ENCODE measurements around the gene MYCBPAP. TPM values are rescaled to one million over a fixed set of nuclear protein-coding genes. Genes with fewer than 3 reads are reported as not detected.
A peak's percentile ranks its signal among the peaks of the same experiment; 100 is the strongest.

Gene MYCBPAP, protein sequence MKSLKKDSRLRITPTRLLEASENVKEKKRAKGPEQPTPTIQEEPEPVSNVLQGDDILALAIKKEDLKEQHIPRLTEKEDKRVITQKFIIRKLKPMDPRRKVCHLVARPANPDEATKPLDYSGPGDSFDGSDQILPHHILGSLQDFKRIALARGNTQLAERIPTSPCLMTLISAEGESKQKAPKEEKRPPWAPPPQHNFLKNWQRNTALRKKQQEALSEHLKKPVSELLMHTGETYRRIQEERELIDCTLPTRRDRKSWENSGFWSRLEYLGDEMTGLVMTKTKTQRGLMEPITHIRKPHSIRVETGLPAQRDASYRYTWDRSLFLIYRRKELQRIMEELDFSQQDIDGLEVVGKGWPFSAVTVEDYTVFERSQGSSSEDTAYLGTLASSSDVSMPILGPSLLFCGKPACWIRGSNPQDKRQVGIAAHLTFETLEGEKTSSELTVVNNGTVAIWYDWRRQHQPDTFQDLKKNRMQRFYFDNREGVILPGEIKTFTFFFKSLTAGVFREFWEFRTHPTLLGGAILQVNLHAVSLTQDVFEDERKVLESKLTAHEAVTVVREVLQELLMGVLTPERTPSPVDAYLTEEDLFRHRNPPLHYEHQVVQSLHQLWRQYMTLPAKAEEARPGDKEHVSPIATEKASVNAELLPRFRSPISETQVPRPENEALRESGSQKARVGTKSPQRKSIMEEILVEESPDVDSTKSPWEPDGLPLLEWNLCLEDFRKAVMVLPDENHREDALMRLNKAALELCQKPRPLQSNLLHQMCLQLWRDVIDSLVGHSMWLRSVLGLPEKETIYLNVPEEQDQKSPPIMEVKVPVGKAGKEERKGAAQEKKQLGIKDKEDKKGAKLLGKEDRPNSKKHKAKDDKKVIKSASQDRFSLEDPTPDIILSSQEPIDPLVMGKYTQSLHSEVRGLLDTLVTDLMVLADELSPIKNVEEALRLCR
- under 1 TPM in 1 of 3 donors, not detected in 2; 1.00 TPM for polyA plus RNA-seq

DNA sequence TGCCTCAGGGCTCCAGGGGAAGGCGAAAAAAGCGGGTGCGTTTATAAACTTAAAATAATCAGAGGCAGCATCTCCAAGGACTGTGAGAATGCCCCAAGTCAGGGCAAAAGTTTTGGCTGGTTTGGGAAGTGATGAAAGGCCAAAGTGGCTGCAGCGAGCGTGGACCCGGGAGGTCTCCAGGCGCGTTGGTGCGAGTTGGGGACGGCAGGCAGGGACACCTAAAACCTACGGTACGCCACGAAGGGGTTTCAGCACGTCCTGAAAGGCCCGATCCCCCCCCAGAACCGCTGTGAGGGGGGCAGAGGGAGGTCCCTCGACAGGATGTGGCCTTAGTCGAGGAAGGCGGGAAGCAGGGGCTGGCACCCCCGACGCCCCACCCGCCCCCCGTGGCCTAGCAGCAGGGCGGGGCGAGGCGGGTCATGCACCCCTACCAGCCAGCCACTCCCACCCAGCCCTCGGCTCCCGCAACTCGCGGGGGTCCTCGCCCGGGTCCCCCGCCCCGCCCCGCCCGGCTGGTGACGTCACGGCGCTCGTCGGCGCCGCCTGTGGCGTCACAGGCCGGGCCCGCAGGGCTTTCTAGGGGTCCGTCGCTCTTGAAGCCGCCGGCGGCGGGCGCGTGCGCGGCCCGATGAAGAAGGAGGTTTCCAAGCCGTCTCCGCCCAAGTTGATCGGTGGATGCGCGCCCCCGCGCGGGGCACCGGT lies at the start of gene MYCBPAP:
MYCBPAP (plus strand) TSS at position 569 of the 702 bp plus-strand sequence. CDS start 236 bp downstream, outside the sequence.
- H3K4me1 Mint-ChIP-seq, result peaks cover 19 to 21% of the 10 kb centered on the region in 2 donors

DNA sequence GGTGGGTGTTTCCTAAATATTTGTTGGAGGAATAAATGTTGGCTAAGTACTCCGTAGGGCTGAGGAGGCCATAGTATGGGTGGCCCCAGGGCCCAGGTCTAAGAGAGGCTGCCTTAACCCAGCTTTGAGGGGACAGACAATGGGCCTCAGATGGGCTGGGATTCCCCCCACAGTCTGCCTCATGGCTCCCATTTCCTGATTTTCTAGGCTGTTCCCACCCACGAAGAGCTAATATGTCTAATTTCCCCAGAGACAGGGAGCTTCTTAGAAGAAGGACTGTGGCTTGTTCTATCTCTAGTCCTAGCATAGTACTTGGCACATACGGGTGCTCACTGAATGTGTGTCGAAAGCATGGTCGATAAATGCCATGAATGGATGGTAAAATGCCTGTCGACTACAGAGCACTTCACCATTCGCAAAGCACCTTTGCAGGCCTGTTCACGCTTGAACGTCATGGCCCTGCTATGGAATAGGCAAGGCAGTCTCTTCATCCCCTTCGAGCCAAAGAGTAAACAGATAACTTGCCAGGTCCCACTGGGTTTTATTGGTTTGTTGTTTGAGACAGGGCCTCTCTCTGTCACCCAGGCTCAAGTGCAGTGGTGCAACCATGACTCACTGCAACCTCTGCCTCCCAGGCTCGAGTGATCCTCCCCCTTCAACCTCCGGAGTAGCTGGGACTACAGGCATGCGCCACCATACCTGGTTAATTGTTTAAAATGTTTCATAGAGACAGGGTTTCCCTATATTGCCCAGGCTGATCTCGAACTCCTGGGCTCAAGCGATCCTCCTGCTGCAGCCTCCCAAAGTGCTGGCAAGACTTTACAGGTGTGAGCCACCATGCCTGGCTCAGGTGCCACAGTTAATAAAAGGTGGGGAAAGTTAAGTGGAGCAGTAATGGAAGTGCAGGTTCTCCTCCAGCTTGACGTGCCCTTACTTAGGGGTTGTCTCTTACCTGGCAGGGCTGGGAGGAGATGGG lies 49.2 kb upstream of the MYCBPAP start:
- Mint-ChIP-seq H3K36me3 (peaks cover 0 to 4% (median 0%) of the 10 kb centered on the region in 3 donors), H3K4me3 (no peak overlapping the region), H3K27ac (no peak overlapping the region), H3K27me3 (ENCODE audit: low read depth in 3 of 3) (peaks cover 0 to 7% (median 0%) of the 10 kb centered on the region in 3 donors), H3K9me3 (no peaks in the 10 kb centered on the region), H3K4me1 (no peaks in the 10 kb centered on the region)
- DNase-seq, result no peak

More for the DNA sequence above, at the start of gene MYCBPAP:
- peak within 1 kb of the TSS; percentile 81 to 94 (median 90) for H3K4me3 Mint-ChIP-seq
- DNase-seq, result peak; percentile 81 to 89 (median 82)
- peaks cover 0 to 2% (median 2%) of the 10 kb centered on the region in 3 donors for H3K27me3 Mint-ChIP-seq (ENCODE audit: low read depth in 3 of 3)
- no peaks in the 10 kb centered on the region for H3K9me3 Mint-ChIP-seq
- H3K27ac Mint-ChIP-seq, result peak within 1 kb of the TSS; percentile 89 to 97 (median 96)
- H3K36me3 Mint-ChIP-seq, result no peaks in the 10 kb centered on the region

DNA sequence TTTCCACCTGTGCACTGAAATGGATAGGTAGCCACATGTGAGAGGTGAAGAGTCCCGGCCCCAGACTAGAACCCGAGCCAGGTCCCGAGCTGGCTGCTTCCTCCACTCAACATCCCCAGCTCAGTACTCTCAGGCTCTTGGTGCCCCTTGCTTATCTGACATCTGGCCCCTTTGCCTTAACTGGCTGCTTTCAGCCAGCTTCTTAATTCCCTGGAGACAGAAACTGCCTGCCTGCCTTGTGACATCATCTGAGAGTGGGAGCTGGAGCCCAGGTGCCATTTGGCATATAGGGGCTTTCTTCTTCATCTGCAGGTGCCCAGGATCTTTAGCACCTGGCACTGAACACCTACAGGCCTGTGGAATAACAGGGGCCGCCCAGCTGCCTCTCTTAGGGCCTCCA lies 48.5 kb upstream of the MYCBPAP start:
- Mint-ChIP-seq H3K4me1 (no peaks in the 10 kb centered on the region), H3K4me3 (no peak overlapping the region), H3K9me3 (no peaks in the 10 kb centered on the region), H3K27me3 (ENCODE audit: low read depth in 3 of 3) (peaks cover 0 to 6% (median 0%) of the 10 kb centered on the region in 3 donors), H3K27ac (no peak overlapping the region), H3K36me3 (peaks cover 0 to 4% (median 0%) of the 10 kb centered on the region in 3 donors)
- DNase-seq, result no peak

DNA sequence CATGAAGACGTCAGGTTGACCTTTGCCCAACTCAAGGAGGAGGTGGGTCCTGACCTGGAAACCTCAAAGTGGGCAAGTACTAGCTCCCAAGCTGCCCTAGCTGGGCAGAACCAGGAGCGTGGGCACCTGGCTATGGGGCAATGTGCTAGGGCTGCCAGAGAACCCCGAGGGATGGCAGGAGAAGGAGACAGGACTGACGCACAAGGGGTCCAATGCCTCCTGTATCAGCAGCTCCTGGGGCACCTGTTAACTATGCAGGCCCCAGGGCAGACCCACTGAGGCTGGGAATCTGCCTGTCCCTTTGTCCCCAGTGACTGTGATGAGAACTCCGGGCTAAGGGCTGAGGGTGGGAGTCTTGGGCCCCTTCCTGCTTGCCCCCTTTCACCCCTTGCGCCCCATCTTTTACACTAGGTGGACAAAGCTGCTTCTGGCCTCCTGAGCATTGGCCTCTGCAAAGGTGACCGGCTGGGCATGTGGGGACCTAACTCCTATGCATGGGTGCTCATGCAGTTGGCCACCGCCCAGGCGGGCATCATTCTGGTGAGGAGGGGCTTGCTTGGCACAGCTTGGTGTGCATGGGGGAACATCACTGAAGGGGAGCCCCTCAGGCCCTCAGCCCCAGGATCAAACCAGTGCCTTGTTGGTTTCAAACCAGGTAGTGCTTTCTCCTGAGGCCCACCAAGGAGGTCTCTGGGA lies 47.3 kb upstream of the MYCBPAP start:
- Mint-ChIP-seq H3K36me3 (peaks cover 0 to under 1% (median 0%) of the 10 kb centered on the region in 3 donors), H3K27ac (no peak overlapping the region), H3K27me3 (ENCODE audit: low read depth in 3 of 3) (peaks cover 0 to 6% (median 0%) of the 10 kb centered on the region in 3 donors), H3K4me3 (no peak overlapping the region), H3K9me3 (no peaks in the 10 kb centered on the region), H3K4me1 (no peaks in the 10 kb centered on the region)
- no peak for DNase-seq

DNA sequence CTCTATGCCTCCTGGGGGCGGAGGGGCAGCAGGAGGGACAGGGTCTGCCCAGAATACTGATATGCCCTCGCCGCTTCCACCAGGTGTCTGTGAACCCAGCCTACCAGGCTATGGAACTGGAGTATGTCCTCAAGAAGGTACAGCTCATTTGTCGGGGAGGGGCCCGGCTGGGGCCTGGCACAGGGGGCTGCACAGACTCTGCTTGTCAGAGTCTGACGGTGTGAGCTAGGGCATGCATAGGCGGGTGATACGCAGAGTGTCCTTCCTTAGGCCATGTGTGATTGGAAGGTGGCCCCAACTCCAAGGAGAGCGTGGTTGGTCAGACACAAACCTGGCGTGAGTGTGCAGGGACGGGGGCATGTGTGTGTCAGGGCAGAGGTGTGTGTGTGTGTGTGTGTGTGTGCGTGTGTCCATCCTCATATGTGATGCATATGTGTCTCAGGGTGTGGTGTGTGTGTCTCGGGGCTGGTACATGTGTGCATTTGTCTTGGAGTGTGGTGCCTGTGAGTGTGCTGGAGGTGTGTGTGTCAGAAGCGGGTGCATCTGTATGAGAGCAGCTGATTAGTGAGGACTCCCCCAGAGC lies 46.6 kb upstream of the MYCBPAP start:
- Mint-ChIP-seq H3K27me3 (ENCODE audit: low read depth in 3 of 3) (peaks cover 0 to 9% (median 0%) of the 10 kb centered on the region in 3 donors), H3K4me3 (no peak overlapping the region), H3K9me3 (no peaks in the 10 kb centered on the region), H3K36me3 (no peaks in the 10 kb centered on the region), H3K27ac (peak overlapping the region in 1 of 6 donors; percentile 43), H3K4me1 (no peaks in the 10 kb centered on the region)
- DNase-seq, result no peak

DNA sequence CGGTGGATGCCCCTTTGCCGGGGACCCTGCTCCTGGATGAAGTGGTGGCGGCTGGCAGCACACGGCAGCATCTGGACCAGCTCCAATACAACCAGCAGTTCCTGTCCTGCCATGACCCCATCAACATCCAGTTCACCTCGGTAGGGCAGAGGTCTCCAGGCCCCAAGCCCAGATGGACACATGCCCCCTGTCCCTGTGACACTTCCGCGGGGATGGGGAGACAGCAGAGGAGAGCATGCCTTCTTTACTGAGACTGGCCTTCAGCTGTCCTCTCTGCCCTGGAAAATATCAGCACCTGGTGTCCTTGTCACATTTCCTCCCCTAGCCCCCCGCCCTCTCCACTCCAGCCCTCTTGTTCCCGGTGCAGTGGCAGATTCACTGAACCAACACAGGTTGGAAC lies 45.8 kb upstream of the MYCBPAP start:
- peaks cover 0 to 9% (median 0%) of the 10 kb centered on the region in 3 donors for H3K27me3 Mint-ChIP-seq (ENCODE audit: low read depth in 3 of 3)

DNA sequence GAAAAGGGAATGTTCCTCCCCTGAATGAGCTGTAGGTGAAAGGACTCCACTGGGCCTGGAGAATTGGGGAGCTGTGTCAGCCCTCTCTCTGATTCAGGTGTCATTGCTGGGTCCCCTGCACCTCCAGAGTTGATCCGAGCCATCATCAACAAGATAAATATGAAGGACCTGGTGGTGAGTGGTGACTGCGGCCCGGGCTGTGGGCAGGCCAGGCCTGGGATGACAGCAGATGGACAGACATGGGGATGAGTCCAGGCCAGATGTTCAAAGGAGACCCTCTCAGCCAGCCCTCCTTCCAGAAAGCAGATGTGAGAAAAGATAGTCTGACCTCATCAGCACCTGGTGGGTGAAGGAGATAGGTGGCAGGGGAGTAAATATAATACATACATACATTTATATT lies 44.1 kb upstream of the MYCBPAP start:
- Mint-ChIP-seq H3K4me3 (no peak overlapping the region), H3K27ac (no peak overlapping the region), H3K9me3 (peaks cover 0 to 2% (median 0%) of the 10 kb centered on the region in 6 donors), H3K4me1 (peaks cover 6 to 12% of the 10 kb centered on the region in 2 donors), H3K36me3 (no peaks in the 10 kb centered on the region), H3K27me3 (ENCODE audit: low read depth in 3 of 3) (peaks cover 0 to 8% (median 0%) of the 10 kb centered on the region in 3 donors)
- DNase-seq, result no peak

More for the DNA sequence above, 45.8 kb upstream of the MYCBPAP start:
- Mint-ChIP-seq H3K9me3 (peaks cover 0 to 2% (median 0%) of the 10 kb centered on the region in 6 donors), H3K36me3 (no peaks in the 10 kb centered on the region), H3K4me3 (no peak overlapping the region), H3K4me1 (peaks cover 0 to 1% of the 10 kb centered on the region in 2 donors), H3K27ac (no peak overlapping the region)
- DNase-seq, result no peak

DNA sequence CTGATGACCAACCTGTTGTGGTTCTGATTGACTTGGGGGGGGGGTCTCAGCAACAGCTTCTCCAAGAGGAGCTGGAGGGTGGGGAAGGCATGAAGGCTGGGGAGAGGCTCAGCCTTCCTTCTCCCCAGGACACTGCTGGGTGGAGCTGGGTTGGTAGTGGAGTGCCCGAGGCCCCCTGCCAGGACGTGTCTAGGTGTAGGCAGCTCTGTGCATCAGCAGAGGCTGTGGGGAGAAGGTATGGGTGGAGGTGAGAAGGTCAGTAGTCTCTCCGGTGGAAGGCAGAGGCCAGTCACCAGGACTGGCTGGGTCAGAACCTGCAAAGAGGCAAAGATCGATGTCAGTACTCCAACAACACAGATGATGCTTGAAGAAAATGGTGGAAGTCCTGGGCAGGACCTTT lies 43.5 kb upstream of the MYCBPAP start:
- peaks cover 0 to 2% (median 0%) of the 10 kb centered on the region in 6 donors for H3K9me3 Mint-ChIP-seq
- DNase-seq, result no peak
- peaks cover 6 to 12% of the 10 kb centered on the region in 2 donors for H3K4me1 Mint-ChIP-seq
- H3K36me3 Mint-ChIP-seq, result no peaks in the 10 kb centered on the region
- no peak overlapping the region for H3K4me3 Mint-ChIP-seq
- no peak overlapping the region for H3K27ac Mint-ChIP-seq
- H3K27me3 Mint-ChIP-seq (ENCODE audit: low read depth in 3 of 3), result peaks cover 0 to 8% (median 0%) of the 10 kb centered on the region in 3 donors

DNA sequence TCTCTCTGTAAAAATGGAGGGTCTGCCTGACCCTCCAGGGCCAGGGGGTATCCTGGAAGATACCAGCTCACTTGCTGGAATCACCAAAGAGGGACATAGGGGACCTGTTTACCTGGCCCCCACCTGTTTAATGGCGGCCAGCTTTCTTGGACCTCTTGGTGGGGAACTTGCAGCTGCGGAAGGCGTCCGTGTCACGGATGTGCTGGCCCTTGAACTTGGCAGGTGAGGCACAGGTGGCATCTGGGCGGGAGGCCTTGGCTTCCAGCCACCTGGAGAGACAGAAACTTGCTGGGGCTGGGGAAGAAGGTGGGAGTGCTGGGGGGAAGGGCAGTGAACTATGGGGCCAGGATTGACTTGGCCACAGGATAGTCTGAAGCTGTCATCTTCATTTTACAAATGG lies 43.1 kb upstream of the MYCBPAP start:
- no peak for DNase-seq
- H3K4me1 Mint-ChIP-seq, result peaks cover 6 to 12% of the 10 kb centered on the region in 2 donors
- no peak overlapping the region for H3K27ac Mint-ChIP-seq
- H3K9me3 Mint-ChIP-seq, result peaks cover 0 to 2% (median 0%) of the 10 kb centered on the region in 6 donors
- no peaks in the 10 kb centered on the region for H3K36me3 Mint-ChIP-seq
- H3K27me3 Mint-ChIP-seq (ENCODE audit: low read depth in 3 of 3), result peaks cover 0 to 10% (median 3%) of the 10 kb centered on the region in 3 donors
- no peak overlapping the region for H3K4me3 Mint-ChIP-seq

DNA sequence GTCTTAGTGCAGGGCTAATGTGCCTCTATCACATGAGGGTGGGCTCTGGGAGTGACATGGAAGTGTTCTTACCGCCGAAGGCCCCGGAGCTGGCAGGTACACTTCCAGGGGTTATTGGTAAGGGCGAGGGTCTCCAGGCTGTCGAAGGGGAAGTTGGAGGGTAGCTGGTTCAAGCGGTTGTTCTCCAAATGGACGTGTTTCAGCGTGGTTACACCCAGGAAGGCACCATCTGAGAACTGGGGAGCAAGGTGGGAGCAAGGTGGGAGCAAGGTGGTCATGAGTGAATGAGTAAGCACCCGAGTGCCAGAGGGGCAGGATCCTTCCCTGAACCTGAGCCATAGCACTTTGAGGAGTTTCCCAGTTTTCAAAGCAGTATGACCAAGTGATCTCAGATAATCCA lies 42.6 kb upstream of the MYCBPAP start:
- no peak for DNase-seq
- Mint-ChIP-seq H3K9me3 (peaks cover 0 to 2% (median 0%) of the 10 kb centered on the region in 6 donors), H3K36me3 (peaks cover 0 to under 1% (median 0%) of the 10 kb centered on the region in 3 donors), H3K4me1 (peaks cover 6 to 12% of the 10 kb centered on the region in 2 donors), H3K4me3 (no peak overlapping the region), H3K27ac (no peak overlapping the region), H3K27me3 (ENCODE audit: low read depth in 3 of 3) (peaks cover 0 to 10% (median 5%) of the 10 kb centered on the region in 3 donors)

DNA sequence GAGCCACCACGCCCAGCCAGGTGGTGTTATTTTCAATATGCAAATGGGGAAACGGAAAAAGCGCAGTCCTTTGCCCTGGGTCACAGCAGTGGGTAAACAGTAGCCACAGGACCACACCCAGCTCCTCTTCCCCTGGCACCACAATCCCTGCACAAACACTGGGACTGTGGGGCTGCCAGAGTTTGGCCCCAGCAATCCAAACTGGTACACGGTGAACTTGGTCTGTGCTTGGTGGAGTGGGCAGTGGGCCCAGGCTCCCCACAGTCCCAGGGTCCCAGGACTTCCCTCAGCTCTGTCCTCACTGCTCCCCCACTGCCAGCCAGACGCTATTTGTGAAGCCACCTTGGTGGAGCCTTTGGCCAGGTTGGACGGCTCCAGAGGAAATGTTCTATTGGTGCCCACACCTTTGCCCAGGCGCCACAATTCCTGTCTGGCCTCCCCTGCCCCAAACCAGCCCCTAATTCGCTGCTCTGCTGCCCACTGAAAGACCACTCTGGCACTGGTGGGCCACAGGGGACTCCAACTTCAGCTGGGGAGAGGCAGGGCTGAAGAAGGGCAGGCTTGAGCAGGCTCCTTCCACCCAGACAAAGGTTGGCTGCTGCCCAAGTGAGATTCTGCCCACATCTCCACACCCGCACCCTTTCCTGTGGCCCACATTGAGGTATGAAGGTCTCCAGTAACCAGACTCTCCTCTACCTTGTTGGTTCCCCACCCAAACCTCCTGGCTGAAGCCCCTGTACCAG lies 41.7 kb upstream of the MYCBPAP start:
- peaks cover 0 to 2% (median 0%) of the 10 kb centered on the region in 6 donors for H3K9me3 Mint-ChIP-seq
- H3K4me1 Mint-ChIP-seq, result peaks cover 6 to 12% of the 10 kb centered on the region in 2 donors
- H3K27me3 Mint-ChIP-seq (ENCODE audit: low read depth in 3 of 3), result peaks cover 4 to 10% (median 8%) of the 10 kb centered on the region in 3 donors
- H3K36me3 Mint-ChIP-seq, result peaks cover 0 to 4% (median 0%) of the 10 kb centered on the region in 3 donors
- no peak for DNase-seq
- H3K27ac Mint-ChIP-seq, result no peak overlapping the region
- H3K4me3 Mint-ChIP-seq, result no peak overlapping the region
